SK-N-SH treated with all-trans-retinoic acid at 6 μM for 48 hours (cell line): Measurements from ENCODE around the gene DAAM2.

ENCODE experiments used
- PPARA ChIP-seq: fragments of 250-450 bp; sonication (Bioruptor Pico); IDR thresholded peaks from 2 replicates; pipeline ENCODE4 v1.5.0; 2020; ENCODE audit warnings: mild to moderate bottlenecking, borderline replicate concordance
- SNAI2 ChIP-seq: fragments of 250-450 bp; sonication (Bioruptor Pico); IDR thresholded peaks from 2 replicates; pipeline ENCODE4 v1.5.0; 2020; ENCODE audit warnings: mild to moderate bottlenecking, moderate library complexity
- TSHZ2 ChIP-seq: fragments of 250-450 bp; sonication (Bioruptor Pico); IDR thresholded peaks from 2 replicates; pipeline ENCODE4 v1.5.0; 2020; ENCODE audit warnings: mild to moderate bottlenecking, moderate library complexity
- ZC3H10 ChIP-seq: fragments of 250-450 bp; sonication (Bioruptor Pico); IDR thresholded peaks from 2 replicates; pipeline ENCODE4 v1.5.1; 2021; ENCODE audit warnings: mild to moderate bottlenecking, moderate library complexity
- ZFP30 ChIP-seq: fragments of 450-650 bp; formaldehyde crosslinking; IDR thresholded peaks from 2 replicates; pipeline ENCODE4 v1.5.0; 2022; ENCODE audit warnings: mild to moderate bottlenecking, moderate library complexity
- ZNF565 ChIP-seq: fragments of 450-650 bp; formaldehyde crosslinking; conservative IDR thresholded peaks from 2 replicates; pipeline ENCODE4 v1.5.0; 2020; ENCODE audit warnings: low read depth, mild to moderate bottlenecking, moderate library complexity

- no peak for TF ChIP-seq SNAI2 (CRISPR knock-in tag)
- no peak for TF ChIP-seq ZFP30 (CRISPR knock-in tag)
- TF ChIP-seq ZC3H10 (CRISPR knock-in tag), result no peak
- no peak for TF ChIP-seq TSHZ2 (CRISPR knock-in tag)
- TF ChIP-seq PPARA, result no peak
- no peak for TF ChIP-seq ZNF565 (CRISPR knock-in tag)
Observed at GRCh38 chr6:39819676-39820075, 27.5 kb downstream of the DAAM2 start.
